GM18907 (cell line): ENCODE measurements around the gene MYCBPAP.

ENCODE experiments used
- ATAC-seq: cut with Tn5 transposase; IDR thresholded peaks from one replicate; pipeline ENCODE4 v1.9.1; 2021; ENCODE audit warnings: mild to moderate bottlenecking, moderate library complexity; ENCODE audit not compliant: unreplicated experiment

Gene MYCBPAP

DNA sequence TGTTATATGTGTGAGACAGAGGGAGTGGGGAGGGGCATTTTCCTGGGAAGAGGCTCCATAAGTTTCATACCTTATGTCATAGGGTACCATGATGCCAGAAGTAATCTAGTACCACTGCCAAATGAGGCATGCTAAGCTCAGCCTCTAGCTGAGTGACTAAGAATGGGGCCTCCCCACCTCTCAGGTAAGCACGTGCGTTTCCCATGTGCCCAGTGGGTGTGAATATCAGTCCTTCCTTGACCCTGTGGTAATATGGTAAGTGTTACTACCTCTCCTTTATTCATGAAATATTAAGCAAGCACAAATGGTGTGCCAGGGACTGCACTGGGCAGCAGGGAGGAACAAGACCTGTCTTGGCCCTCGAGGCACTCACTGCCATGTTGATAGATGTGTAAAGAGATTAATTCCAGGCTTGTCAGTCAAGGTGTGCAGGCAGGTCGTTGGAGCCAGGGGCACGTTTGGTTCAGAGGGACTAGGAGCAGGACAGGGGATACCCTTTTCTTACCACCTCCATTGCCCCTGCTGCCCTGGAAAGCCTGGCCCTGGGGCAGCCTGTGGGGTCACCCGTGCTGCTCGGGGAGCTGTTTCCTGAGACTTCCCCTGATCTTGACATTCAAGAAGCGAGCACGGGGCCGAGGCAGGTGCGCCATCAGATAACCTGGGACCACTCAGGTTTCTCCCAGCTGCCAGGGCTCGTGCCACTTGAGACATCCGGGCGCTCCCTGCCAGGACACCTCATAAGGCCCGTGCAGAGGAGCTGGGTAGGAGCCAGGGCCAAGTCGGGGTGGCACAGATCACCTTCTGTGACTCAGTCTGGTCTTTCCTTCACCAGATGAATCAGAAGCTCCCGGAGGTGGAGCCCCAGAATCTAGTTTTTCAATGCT, 20.8 kb upstream of the MYCBPAP start:
- no peak for ATAC-seq

DNA sequence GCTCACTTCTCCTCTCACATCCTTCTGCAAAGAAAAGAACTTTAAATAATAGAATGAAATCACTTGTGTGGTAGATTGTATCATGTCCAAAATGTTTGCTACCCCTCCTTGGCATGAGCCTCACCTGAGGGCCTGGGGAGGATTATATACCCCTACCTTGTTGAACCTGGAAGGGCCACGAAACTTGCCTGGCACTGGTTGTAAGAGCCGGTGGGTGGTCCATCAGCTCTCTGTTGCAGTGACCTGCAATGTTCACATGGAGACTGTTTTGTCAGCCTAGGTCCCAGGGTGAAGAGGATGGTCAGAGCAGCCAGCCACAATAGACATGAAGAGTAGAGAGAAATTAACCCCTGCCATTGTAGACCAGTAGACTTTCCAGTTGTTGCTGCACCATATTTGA, 19.4 kb upstream of the MYCBPAP start:
- no peak for ATAC-seq

DNA sequence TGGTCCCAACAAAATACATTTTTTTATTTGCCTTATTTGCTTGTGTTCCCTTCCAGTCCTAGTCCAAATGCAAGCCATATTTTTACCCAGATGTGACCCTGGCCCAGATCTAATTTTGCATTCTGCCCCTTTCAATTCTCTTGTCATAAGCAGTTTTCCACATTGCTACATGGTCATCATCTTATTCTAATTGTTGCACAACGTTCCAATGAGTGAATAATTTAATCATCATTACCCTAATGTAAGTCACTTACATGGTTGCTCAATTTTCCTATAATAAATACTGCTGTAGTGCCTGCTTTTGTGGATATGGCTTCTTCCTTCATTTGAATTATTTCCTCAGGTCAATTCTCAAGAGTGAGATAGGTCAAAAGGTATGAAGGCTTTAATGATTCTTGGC, 16.7 kb upstream of the MYCBPAP start:
- ATAC-seq: no peak

DNA sequence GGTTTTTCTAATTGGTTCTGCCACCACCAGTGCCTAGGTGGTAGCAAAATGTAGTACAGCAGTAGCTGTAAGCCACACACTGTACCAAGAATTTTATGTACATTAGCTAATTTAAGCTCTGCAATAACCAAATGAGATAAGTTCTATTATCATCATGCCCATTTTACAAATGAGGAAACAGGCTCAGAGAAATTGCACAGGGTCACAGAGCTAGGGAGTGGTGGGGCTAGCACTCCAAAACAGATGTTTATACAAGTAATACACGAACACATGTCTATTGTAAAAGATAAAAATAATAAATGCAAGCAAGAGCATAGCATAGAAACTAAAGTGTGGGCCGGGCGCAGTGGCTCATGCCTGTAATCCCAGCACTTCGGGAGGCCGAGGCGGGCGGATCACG, 16.0 kb upstream of the MYCBPAP start:
- no peak for ATAC-seq

DNA sequence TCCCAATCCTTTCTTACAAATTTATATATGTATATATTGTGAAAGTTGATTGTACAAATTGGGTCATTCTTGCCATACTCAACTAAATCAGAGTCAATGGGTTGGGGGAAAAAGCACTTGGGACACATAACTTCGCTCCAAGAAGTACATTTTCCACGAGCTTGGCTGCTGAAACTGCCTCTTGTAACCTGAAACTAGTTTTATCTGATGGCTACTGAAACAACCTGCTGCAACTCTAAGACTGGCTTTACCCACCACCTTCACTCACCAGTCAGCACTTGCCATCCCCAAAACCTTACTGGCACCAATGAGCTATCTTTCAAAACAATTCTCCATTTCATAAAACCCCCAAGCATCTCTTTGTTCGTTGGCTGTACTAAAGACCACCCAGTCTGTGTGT, 14.5 kb upstream of the MYCBPAP start:
- no peak for ATAC-seq

DNA sequence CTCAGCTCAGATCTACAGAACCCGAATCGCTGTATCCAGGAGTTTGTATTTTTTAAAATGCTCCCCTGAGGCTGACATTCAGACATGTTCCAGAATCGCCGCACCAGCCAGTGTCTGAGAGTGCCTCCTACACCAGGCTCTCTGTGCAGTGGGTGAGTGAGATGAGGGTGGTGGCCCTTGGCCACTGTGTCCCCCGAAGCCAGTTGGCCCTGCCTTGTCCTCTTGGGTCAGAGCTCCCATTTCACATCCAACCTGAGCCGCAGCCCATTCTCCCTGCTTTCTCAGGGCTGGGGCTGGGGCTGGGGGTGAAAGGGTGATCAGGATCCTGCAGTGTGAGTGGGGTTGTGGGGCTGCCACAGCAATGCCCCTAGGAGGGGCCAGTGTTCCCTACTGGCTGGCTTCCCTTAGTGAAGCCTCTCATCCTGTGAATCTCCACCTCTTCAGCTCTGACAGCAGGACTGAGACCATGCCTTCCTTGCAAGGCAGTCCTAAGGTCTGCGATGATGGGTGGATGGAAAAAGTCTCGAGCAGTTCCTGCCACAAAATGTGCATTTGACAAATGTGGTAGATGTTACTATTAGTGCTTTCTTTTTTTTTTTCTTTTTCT, 12.9 kb upstream of the MYCBPAP start:
- ATAC-seq: no peak

DNA sequence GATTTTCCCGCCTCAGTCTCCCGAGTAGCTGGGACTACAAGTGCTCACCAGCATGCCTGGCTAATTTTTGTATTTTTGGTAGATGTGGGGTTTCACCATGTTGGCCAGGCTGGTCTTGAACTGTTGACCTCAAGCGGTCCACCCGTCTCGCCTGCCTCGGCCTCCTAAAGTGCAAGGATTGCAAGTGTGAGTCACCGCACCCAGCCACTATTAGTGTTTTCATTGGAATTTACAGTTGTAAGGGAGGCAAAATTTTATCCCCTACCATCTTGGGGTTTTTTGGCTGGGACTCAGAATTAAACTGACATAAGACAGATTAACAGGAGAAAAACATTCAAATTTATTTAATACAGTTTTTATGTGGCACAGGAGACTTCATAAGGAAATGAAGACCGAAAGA, 12.3 kb upstream of the MYCBPAP start:
- no peak for ATAC-seq

DNA sequence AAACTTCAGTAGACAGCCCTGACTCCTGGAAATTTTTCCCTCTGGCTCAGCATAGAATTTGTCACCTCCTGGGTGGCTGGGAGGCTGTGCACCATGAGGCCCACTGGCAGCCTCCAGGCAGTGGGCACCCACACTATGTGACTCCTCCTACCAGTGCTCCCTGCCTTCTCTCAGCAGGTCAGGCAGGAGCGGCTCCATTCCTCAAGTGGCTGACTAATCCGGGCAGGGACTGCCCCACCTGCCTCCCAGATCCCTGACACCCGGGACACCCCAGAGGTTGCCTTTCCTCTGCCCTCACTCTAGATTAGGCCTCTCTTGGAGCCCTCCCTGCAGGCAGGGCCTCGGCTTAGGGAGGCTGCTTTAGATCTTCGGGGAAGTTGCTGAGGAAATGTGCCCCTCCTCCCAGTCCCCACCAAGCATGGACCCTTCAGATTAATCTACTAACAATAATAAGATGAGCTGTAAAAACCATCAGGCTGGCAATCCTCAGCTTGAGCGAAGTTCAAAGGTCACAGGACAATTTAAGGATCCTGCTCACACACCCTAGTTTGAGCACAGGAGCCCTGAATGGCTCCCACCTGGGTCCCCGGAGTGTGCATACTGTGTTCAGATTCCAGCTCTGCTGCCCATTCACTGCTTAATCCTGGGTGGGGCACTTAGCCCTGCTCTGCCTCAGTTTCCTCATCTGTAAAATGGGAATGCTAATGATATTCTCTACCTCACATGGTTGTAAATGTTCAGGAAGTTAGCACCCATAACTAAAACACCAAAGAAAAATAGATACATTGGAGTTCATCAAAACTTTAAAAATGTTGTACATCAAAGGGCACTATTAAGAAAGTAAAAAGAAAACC, 10.0 kb upstream of the MYCBPAP start:
- ATAC-seq: no peak

DNA sequence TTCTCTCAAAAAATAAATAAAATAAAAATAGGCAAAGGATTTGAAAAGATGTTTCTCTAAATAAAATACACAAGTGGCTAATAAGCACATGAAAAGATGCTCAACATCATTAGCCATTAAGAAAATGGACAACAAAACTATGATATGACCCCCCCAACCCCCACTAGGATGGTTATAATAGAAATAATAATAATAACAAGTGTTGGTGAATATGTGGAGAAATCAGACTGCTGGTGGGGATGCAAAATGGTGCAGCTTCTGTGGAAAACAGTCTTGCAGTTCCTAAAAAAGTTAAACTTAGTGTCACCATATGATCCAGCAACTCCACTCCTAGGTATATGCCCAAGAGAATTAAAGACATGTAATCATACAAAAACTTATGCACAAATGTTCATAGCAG, 9.0 kb upstream of the MYCBPAP start:
- no peak for ATAC-seq

DNA sequence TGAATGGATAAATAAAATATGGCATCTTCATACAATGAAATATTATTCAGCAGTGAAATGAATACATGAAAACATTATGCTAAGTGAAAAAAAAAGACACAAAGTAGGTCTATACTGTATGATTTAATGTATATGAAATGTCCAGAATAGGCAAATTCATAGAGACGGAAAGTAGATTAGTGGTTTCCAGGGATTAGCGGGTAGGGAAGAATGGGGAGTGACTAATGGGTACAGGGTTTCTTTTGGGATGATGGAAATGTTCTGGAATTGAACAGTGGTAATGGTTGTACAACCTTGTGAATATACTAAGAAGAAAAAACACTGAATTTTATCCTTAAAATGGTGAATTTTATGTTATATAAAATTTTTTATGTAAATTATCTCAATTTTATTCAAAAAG, 8.5 kb upstream of the MYCBPAP start:
- no peak for ATAC-seq

DNA sequence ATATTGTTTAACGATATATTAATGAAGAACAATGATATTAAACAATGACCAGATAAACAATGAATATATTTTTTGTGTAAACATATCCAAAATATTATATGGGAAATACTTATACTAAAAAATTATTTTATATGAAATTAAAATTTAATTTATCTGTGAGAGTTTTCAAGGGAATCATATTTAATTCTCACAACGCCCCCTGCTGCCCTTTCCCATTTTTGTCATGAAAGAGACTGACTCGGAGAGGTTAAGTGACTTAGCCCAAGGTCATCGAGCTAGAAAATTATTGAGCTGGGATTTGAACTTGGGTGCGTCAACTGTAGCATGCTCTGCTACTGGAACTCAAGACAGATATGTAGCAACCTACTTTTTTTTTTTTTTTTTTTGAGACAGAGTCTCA, 7.2 kb upstream of the MYCBPAP start:
- no peak for ATAC-seq

DNA sequence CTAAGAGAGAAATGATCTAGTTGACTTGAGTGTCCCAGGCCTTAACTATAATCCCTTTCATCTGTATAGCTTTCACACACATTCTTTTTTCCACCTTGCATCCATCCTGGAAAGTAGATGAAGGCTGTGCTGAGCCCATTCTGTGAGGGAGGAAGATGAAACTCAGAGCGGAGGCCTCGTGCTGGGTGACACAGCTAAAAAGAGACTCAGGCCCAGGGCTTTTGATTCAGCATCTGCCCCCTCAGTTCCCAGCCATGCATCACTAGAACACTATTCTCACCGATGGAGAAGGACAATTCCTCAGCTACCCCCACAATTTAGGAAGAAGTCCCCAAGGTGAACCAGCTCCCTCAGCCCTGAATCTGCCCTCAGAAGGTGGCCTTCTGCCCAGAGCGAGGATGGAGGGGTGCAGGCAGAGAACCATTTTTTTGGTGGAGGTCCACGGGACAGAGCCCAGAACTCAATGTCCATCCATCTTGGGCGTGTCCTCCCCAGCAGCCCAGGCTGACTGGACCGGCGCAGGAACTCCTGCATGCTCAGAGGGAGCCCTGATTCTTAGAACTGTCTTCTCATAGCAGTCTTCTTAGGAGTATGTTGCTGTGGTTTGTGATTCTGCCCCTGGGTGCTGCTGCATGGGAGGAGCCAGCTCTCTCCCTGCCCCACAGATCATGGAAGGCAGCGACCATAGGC, 5.8 kb upstream of the MYCBPAP start:
- no peak for ATAC-seq

DNA sequence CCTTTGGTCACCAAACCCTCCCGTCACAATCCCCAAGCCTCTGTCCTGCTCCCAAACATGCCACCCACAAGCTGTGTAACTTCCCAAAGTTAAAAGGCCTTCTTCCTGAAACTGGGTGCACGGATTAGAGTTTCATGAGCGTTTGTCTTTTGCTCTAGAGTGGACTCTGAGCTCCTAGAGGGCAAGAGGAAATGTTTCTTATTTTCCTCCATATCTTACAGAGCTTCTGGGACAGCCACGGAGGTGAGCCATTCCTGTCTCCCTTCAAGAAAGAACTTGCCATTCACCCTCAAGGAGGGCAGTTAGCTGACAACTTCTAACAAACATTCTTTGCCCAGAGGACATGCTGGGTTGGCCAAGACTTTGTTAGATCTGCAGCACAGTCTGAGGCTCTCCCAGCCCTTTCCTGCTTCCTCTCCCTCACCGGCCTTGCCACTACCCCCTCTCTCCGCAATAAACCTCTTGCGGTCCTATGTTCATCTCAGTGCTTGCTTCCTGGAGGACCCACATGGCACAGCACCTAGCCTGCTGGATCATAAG, 2.6 kb upstream of the MYCBPAP start:
- no peak for ATAC-seq

DNA sequence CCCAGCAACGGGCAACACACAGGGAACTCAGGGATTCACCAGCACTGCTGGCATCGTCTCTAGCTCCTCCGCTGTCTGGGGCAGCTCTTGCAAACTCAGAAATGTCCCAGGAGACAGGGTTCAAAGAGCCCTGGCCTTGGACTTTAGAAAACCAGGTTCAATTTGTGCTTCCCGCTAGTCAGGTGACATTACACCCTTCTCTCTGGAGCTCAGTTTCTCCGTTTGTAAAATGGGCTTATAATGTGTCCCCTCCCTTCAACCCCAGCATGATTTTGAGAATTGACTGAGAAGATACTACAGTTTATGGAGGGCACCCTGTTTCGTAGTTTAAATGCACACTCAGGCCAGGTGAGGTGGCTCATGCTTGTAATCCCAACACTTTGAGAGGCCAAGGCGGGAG, 1.9 kb upstream of the MYCBPAP start:
- ATAC-seq: no peak

DNA sequence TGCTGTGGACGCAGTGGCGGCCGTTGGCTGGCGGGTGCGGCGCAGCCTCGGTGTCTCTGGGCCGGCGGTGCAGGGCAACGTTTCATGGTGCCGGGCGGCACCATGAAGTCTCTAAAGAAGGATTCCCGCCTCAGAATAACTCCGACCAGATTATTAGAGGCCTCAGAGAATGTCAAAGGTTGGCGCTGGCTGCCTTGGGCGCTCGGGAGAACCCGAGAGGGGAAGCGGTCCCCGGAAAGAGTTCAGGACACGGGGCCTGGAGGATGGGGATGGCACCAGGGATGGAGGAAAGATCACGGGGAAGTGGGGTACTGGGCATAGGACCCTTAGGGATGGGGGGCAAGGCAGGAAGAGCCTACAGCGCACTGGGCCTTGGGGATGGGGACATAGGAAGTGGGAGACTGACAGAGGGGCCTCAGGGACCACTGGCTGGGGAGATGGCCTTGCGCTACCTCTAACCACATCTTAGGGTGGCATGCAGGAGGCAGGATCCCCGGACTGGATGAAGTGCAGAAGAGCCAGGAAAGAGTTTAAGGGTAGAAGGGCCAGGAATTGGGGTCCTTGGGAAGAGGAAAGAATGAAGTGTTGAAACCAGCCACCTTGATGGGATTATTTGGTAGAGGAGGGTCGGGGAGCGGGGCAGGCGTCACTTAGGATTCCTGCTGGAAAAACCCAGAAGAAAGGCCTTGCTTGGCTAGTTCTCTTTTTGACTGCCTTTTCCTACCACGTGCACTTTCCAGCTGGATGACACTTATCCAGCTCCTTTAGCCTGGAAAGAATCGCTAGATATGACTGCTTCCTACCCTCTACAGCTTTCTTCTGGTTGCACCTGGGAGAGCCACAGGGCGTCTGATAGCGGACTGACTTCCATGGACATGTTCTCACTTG, 578 bp downstream of the MYCBPAP start:
- no peak for ATAC-seq

DNA sequence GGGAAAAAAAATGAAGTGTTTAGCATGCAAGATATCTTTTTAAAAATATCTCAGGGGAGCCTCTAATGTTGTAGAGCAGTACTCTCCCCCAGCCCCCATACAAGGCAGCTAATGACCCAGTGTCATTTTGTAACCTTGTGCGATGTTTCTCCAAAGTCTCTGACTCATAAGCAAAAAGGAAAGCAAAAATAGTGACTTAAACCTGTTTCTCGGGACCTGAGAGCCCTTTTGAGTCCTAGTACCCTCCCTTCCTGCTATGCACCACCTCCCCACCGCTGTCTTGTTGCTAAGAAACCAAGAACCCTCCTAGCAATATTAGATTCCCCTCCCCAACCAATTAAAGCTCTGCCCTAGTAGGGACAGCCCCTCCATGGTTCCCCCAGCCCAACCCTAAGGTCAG, 2.8 kb downstream of the MYCBPAP start:
- peak; percentile 81 for ATAC-seq

DNA sequence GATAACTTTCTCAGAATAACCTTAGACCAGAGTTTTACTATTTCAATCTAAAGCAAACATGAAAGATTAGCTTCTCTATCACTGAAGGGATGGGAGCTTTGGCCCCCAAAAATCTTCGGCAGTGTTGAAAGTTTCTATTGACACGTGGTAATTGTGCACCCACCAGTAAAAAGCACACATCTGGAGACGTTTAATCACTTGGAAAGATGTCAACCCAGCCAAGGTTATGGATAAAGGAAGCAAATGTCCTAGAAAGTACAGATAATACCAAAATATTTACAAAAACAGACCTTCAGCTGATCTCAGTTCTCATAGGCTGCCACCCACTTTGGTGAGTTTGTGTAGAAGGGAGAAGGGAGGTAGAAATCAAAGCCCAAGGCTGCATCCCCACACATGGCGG, 5.3 kb downstream of the MYCBPAP start:
- ATAC-seq: no peak

DNA sequence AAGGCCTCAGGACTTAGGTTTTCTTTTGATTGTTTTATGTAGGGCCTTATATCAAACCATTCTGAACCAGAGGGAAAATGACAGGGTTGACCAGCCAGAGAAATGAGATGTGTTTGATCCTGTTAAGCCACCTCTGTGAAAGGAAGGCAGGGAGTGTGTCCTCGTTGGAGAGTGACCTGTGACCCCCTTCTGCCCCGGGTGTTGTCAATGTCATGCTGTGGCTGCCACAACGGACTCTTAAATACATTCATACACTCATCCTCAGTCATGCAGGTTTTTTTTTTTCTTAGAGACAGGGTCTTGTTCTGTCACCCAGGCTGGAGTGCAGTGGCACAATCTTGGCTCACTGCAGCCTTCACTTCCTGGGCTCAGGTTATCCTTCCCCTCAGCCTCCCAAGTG, 6.1 kb downstream of the MYCBPAP start:
- no peak for ATAC-seq

DNA sequence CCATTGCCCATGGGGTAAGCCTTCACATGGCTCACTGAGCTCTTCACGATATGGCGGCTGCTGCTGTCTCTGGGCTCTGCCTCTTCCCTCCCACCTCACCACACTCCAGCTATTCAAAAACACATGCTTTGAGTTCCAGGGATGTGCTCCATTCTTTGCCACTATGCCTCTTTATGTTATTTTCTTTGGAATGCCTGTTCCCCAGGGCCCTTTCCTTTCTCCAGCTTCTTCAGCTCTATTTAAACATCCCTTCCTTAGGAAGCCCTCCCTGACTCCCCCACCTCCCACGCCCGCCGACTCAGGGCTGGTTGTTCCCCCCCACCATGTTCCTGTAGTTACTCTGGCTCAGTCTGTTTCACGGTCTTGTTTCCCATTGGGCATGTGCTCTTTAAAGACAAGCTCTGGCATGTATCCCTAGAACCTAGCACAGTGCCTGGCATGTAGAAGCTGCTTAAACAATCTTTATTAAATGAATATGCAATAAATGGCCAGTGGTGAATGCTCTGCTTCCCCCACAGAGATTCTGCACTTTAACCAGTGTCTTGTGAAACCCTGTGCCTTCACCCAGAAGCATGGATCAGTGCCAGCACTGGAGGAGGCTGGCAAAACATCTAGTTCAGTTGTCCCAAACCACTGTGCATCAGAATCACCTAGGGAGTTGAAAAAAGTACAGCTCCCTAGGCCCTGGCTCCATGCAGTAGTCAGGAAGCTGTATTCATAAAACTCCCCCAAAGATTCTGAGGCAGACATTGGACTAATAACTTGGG, 6.9 kb downstream of the MYCBPAP start:
- ATAC-seq: no peak
